ENCODE measurements around the gene CXCL14. TPM values are rescaled to one million over a fixed set of nuclear protein-coding genes. Genes with fewer than 3 reads are reported as not detected.
A peak's percentile ranks its signal among the peaks of the same experiment; 100 is the strongest.

The CXCL14 gene
- total RNA-seq, 2 donors from 2014 or later = 23.3 to 88.5 TPM

DNA sequence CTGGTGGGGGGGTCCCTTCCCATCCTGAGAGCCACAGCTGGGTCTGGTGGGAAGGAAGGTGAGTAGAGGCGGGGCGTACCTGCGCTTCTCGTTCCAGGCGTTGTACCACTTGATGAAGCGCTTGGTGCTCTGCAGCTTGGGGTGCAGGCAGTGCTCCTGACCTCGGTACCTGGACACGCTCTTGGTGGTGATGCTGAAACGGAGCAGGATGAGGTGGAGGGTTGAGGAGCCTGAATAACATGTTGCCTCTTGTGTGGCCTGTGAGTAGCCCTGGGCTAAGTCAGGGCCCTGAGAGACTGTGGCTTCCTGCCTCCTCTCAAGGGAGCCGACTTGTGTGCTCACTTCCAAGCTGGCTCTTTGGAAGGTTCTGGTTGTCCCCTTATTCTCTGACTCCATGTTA lies 4.3 kb downstream of the CXCL14 start:
- no peak for DNase-seq
- no peak for ATAC-seq
- intact Hi-C loops (cut with DNase I, micrococcal nuclease) = loop anchor here in 1 of 2 donors (5.0 kb wide), 1 partner anchor 248 kb away; no protein-coding TSS in a partner anchor

DNA sequence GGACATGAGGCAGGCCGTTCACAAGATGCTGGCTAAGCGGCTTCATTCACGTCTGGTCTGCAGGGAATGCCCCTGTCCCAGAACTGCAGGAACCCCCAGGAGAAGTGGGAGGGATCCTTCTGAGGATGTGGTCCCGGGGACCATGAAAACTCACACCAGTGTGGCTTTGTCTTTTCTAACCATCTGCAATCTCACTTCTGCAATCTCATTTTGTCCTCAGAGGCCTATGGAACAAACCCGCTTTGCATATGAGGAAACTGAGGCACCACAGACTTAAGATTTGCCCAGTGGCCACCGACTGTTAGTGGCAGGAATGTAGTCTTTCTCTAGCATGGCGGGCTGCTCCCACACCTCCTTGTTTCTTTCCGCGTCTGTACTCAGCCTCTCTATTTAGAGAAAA lies 6.9 kb downstream of the CXCL14 start:
- DNase-seq = no peak
- intact Hi-C loops (cut with DNase I, micrococcal nuclease) = loop anchor here in 1 of 2 donors (5.0 kb wide), 1 partner anchor 250 kb away; no protein-coding TSS in a partner anchor
- no peak for ATAC-seq

DNA sequence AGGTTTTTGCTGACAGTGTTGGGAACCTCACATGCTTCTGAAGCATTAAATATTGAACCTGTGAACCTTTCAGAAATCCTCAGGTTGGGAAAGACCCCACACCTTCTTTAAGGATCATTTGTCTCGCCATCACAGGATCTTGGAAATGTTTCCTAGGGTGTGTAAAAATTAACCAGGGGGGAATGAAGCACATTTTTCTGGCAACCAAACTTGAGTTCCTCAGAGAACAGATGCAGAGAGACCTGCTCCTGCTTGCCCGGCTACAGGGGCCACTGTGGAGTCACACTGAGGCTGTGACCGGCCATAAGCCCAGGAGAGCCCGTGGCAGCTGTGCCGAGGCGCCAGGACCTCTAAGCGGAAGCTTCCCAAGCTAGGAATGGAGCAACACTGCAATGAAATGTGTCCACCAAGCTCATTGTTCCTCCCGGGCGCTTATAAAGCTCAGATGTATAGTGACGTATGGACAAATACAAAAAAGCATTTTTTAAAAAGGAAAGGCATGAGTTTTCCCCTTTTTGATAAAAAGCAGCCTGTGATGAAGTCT lies 7.7 kb downstream of the CXCL14 start:
- DNase-seq (no peak), ATAC-seq (no peak)
- intact Hi-C loops (cut with DNase I, micrococcal nuclease) = loop anchor here in 1 of 2 donors (5.0 kb wide), 1 partner anchor 251 kb away; no protein-coding TSS in a partner anchor

DNA sequence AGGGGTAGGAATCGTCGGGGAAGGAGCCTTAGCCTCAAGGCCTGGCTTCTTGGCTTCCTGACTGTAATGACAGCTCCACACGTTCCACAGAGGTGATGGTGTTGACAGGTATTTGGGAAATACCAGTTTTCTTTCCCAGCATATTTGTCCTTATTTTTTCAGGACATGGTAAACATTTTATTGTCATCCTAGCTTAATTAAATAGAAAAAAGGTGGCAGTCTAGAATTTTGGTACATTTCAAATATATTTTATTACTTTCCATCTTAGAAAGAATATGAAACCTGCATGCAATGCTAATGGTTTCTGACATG lies 8.4 kb downstream of the CXCL14 start:
- intact Hi-C loops (cut with DNase I, micrococcal nuclease) = loop anchor here in 1 of 2 donors (5.0 kb wide), 1 partner anchor 252 kb away; no protein-coding TSS in a partner anchor
- no peak for DNase-seq
- ATAC-seq = no peak

DNA sequence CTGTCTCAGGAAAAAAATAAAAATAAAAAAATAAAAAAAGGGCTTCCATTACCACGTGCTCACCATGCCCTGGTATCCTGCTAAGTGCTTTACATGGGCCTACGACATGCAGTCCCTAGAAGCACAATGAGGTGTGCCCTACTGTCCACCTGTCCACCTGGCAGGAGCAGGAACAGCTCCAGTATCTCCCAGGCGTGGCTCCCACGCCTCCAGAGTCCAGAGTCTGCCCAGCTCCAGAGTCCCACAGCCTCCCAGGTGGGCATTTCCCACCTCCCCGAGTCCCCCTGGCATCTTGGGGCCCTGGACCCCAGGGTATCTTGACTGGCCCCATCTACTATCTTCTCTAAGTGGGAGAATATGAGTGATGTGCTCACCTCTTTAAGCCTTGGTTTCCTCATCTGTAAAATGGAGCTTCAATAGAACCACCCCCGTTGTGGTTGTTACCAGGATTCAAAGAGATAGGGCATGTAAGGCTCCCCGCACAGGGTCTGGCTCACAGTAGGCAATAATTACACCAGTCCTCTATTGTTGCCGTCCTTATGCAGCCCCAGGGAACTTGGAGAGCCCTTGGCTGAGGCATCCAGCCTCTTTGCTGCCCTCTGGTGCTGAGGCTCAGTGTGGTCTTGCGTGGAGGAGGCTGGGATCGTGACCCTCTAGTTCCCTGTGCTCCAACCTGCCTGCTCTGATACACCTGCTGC lies 8.9 kb downstream of the CXCL14 start:
- intact Hi-C loops (cut with DNase I, micrococcal nuclease) = loop anchor here (5.0 to 10.0 kb wide), 3 partner anchors 175 to 255 kb away; no protein-coding TSS in a partner anchor
- DNase-seq (peak in 1 of 2 donors; percentile 48), ATAC-seq (peak; percentile 69)

DNA sequence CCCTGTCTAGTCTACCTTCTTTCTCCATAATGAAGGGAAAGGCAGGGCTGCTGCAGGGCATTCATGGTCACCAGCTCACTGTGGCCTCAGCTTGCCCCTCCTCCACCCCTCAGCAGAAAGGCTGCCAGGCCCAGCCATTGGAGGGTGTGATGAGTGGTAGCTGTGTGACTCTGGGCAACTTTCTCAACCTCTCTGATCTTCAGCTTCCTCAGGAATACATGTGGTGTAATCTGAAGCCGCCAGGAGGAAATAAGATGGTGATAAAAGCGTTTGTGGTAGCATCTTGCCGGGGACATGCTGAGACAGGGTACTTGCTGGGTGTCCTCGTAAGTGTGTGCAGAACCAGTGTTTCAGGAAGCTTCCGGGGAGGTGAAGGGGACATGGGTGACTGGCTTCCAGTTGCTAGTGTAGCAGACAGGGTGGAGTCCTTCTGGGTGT lies 9.8 kb downstream of the CXCL14 start:
- ATAC-seq (no peak), DNase-seq (no peak)
- intact Hi-C loops (cut with DNase I, micrococcal nuclease) = loop anchor here (10.0 kb wide), 2 partner anchors 176 to 256 kb away; no protein-coding TSS in a partner anchor

DNA sequence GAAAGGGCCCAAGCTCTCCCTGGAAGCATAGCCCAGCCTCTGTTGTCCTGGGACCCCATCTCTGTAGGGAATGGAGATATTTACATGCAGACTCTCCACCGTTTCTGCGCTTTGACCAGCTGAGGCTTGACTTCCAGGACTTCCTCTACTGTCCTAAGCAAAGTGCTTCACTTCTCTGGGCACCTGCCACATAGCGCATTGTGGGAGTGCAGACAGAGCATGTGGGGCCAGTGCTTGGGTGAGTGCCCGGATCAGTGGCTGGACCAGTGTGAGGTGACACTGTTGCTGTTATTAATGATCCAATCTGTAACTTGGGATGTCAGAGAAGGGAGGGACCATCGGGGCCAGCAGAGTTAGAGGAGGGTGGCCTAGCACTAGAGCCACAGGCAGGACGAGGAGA lies 10.5 kb downstream of the CXCL14 start:
- no peak for ATAC-seq
- no peak for DNase-seq
- intact Hi-C loops (cut with DNase I, micrococcal nuclease) = loop anchor here (10.0 kb wide), 2 partner anchors 177 to 257 kb away; no protein-coding TSS in a partner anchor

DNA sequence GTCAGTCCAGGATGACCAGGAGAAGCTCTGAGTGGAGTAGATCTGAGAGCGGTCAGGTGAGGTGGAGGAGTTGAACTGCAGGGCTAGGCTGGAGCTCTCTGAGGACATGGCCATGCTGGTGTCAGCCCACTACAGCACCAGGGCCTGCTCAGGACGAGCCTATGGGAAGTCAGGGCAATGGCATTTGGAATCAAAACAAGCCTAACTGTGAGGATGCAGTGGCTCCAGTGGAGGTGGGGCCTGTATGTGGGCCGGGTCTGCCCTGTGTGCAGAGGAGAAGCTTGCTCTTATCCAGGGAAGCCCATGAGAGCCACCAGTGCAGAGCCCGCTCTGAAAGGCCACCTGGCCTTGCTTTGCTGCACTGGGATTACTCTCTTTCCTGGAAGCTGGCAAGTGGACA lies 11.1 kb downstream of the CXCL14 start:
- no peak for DNase-seq
- ATAC-seq = no peak
- intact Hi-C loops (cut with DNase I, micrococcal nuclease) = loop anchor here (10.0 kb wide), 2 partner anchors 177 to 257 kb away; no protein-coding TSS in a partner anchor

DNA sequence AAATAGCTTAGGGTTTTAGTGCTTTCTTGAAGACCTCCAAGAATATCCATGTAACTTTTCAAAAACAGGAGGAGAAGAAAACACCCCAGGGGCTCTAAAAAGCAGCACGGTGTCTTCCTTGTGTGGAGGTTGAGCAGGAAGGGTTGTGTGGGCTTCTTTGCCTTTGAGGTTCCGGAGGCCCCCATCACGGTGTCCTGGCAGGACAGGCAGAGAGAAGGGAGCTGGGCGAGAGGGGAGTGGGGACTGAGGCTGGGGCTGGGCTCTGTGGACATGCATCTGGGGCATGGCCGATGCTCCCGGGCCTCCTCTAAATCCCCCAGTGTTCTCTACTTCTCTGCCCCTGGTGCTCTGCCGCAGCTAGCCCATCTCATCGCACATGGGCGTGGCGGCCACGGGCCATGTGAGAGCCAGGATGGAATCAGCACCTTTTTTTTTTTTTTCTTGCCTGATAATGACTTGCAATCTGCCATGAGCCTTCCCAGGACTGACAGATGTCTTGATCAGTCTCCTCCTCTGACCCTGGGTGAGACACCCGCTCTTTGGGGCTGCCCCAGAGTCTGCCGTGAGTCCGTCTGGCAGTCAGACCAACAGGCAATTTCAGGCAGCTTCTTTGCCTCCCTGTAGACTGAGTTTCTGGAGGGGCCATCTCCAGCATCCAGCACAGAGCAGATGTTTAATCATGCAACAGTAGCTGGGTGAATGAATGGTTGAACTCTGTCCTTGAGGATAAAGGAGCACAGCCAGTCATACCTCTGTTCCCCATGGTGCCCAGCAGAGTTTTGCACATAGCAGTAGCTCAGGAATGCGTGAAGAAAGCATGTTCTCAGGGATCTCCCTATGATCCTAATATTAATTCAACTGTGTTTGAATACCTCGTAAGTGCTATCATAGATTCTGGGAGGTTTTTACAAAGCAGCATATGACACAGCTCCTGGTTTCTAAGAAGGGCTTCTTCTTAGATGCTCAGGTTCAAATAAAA lies 12.1 kb downstream of the CXCL14 start:
- ATAC-seq (no peak), DNase-seq (no peak)
- intact Hi-C loops (cut with DNase I, micrococcal nuclease) = loop anchor here (10.0 kb wide), 2 partner anchors 178 to 258 kb away; no protein-coding TSS in a partner anchor

DNA sequence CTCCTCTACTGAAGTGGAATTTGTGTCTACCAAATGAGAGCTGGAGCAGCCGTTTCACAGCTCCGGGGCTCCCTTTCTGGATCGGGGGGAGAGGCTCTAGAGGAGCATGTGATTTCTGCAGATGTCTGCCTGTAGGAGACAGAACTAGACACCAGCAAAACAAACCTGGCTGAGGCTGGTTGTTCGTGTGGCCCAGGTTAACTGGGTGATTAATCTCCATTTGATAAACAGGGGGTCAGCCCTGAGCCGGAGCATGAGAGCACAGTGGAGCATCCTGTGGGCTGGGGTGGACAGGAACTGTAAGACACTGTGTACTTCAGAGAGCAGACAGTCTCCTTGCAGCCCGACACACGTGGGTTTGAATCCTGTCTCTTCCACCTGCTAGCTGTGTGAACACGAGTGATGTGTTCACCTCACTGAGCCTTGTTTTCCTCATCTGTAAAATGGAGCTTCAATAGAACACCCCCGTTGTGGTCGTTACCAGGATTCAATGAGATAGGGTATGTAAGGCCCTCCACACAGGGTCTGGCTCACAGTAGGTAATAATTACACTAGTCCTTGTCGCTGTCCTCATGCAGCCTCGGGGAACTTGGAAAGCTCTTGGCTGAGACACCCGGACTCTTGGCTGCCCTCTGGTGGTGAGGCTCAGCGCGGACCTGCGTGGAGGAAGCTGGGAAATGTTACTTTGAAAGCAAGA lies 12.9 kb downstream of the CXCL14 start:
- DNase-seq (peak; percentile 35 to 87), ATAC-seq (peak; percentile 73)
- intact Hi-C loops (cut with DNase I, micrococcal nuclease) = loop anchor here (10.0 kb wide), 2 partner anchors 179 to 259 kb away; no protein-coding TSS in a partner anchor

DNA sequence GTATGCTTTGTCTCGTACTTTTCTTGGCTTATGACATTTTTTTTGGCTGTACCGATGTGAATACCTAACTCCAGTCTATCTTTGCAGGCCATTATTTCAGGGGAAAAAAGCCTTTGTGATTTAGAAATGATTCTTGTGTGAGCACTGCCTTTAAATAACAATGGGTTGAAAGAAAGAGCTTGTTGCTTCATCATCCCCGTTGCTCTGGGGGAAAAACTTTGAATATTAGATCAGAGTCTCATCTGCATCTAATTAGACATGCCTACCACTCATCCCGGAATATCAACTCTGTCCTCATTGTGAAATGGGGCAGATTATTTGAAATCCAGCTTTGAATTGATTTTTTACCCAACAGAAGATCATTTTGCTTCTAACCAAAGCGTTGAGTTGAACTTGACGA lies 13.5 kb downstream of the CXCL14 start:
- intact Hi-C loops (cut with DNase I, micrococcal nuclease) = loop anchor here (10.0 kb wide), 2 partner anchors 180 to 260 kb away; no protein-coding TSS in a partner anchor

DNA sequence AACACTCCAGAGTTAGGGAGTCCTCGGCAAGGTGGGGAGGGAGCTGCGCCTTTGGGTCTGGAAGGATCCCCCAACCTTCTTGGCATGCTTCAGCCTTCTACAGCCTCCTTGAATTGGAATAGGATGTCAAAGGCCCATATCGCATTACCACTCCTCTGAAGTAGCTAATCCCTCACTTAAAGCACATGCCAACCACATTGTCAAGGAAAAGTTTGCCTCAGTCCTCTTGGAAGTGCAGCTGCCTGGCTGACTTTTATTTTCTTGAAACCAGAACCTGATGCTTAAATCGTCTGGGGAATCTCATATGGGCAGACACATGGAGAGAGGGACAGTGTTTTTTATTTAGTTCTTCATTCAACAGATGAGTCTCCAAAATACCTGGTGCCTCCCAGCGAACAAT lies 14.5 kb downstream of the CXCL14 start:
- DNase-seq (no peak), ATAC-seq (no peak)
- intact Hi-C loops (cut with DNase I, micrococcal nuclease) = loop anchor here (5.0 to 10.0 kb wide), 3 partner anchors 180 to 268 kb away; partner anchors contain the start of gene SLC25A48 (in 1 of the 2)

More for the DNA sequence above, 13.5 kb downstream of the CXCL14 start:
- DNase-seq (no peak), ATAC-seq (no peak)

DNA sequence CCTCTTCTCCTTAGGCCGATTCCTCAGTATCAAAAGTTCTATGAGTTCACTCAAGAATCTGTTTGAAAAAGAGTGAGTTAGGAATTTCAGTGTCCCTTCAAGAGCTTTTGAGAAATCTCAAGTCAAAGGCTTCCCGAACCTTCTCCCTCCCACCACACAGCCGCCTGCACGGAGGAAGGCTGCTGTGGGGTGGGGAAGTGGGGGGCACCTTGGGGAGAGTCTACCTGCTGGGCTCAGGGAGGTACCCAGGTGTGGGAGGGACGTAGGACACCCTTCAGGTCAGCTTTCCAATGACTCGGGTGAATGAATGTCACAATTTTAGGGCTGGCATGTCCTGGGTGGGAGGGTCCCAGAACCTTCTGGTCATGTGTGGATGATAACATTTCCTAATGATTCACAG lies 17.5 kb downstream of the CXCL14 start:
- no peak for DNase-seq
- no peak for ATAC-seq
- intact Hi-C loops (cut with DNase I, micrococcal nuclease) = loop anchor here (5.0 to 10.0 kb wide), 3 partner anchors 184 to 271 kb away; partner anchors contain the start of gene SLC25A48 (in 1 of the 2)

DNA sequence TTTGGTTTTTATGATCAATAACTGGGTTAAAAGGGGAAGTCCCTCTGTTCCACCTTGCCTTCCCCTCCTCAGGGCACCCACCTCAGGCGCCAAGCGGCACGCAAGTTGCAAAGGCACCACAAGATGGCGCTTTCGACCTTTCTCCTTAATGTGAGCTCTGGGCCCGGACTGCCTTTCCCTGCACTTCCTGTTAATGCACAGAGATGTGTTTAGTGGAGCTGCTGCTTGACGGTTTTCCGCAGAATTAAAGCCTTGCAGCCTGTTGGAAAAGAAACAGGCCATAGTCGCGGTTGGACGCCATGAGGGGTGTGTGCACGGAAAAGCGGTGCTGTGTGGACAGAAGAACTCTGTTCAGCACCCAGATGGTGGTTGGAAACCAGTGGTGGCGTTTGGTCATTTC lies 17.9 kb downstream of the CXCL14 start:
- peak; percentile 98 for ATAC-seq
- peak; percentile 61 to 89 for DNase-seq
- intact Hi-C loops (cut with DNase I, micrococcal nuclease) = loop anchor here (5.0 to 10.0 kb wide), 3 partner anchors 184 to 271 kb away; partner anchors contain the start of gene SLC25A48 (in 1 of the 2)

DNA sequence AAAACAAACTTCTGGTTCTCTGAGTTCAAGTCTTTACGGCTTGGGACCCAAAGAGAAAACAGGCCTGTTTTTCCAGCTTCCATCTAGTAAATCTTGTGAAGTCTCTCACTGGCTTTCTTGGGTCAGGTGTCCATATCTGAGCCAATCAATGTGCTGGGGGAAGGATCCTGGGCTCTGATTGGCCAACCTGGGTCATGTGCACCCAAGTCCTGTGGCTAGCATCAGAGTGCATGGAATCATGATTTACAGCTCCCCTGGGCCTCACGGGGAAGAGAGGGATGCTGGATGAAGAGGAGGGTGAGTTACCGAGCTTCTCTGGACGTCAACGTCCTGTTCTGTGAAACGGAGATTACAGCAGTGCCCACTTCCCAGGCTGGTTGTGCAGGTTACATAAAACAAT lies 19.4 kb downstream of the CXCL14 start:
- intact Hi-C loops (cut with DNase I, micrococcal nuclease) = no loop called here
- DNase-seq (no peak), ATAC-seq (no peak)

DNA sequence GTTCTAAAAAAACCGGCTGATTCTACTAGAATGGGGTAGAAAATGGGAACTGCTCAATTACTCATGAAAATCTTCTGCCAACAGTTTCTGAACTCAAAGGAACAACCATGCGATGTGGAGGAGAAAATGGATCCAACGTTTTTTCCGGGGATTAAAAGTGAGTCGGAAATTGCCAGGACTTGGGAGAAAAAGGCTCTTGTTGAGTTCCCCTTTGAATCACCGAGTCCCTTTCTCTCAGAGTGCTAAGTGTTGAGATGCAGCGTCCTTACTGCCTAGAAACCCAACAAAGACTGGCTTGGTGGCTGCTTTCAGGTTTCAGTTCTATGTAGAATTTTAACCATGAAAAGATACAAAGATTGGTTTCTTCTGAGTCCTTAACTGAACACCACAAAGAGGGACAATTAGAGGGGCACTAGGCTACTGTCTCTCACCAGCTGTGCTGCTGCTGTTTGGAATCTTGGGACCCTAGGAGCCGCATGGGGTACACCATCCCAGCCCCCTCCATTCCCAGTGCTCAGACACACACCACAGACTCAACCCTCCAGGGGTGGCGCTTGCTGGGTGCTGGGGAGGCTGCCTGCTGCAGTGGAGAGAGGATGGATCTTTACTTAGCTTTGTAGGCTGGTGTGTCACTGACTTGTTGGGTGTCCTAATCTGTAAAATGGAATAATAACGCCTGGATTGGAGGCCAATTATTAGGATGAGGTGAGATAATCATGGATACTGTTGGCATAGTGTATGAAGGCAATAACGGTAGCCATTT lies 21.5 kb downstream of the CXCL14 start:
- no peak for ATAC-seq
- DNase-seq = no peak
- intact Hi-C loops (cut with DNase I, micrococcal nuclease) = no loop called here

DNA sequence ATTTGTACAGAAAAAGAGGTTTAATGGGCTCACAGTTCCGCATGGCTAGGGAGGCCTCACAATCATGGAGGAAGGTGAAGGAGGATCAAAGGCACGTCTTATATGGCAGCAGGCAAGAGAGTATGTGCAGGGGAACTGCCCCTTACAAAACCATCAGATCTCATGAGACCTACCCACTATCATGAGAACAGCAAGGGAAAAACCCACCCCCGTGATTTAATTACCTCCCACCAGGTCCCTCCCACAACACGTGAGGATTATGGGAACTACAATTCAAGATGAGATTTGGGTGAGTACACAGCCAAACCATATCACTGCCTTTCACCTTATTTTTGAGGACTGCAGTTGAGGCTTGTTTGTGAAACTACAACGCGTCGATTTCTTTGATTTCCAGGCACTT lies 22.2 kb downstream of the CXCL14 start:
- ATAC-seq (no peak), DNase-seq (no peak)
- intact Hi-C loops (cut with DNase I, micrococcal nuclease) = no loop called here

Measured in left colon (tissue), 2 donors.